H1 (cell line): ENCODE data around the gene SHQ1. TPM values are rescaled to one million over a fixed set of nuclear protein-coding genes. Genes with fewer than 3 reads are reported as not detected.

Experiments used
- CTCF ChIA-PET: fragments of 300-600 bp; sonication (Branson Sonifier 250); formaldehyde crosslinking; loops from one replicate; lab custom pipeline; 2021; ENCODE audit not compliant: partially characterized antibody; lab: Charles Lee
- POLR2A ChIA-PET: fragments of 300-600 bp; sonication (Branson Sonifier 250); formaldehyde crosslinking; loops from one replicate; lab custom pipeline; 2021; ENCODE audit warnings: inconsistent platforms; ENCODE audit not compliant: partially characterized antibody; lab: Charles Lee
- DNase-seq, 2 experiments: peaks; one replicate each; pipeline versions ENCODE4 v3.0.0 to v3.0.0-alpha.2; 2010 to 2022; ENCODE audit warnings: low spot score in 2 of 2, low read depth in 1 of 2, mixed read lengths in 1 of 2
- FAIRE-seq: peaks from 2 replicates; lab custom pipeline; 2011; peaks lifted over from hg19 to GRCh38; lab: Jason Lieb, UNC
- H2AFZ ChIP-seq: 2 replicates; pipeline ENCODE4 v1.8.1; 2012; ENCODE audit warnings: low read length, inconsistent platforms
- H2AK5ac ChIP-seq: 2 replicates; pipeline ENCODE4 v1.6.1; 2013; ENCODE audit warnings: low read depth, low read length
- H2BK120ac ChIP-seq: replicated peaks from 2 replicates; pipeline ENCODE3; 2013; ENCODE audit warnings: low read depth, low read length, inconsistent platforms
- H2BK12ac ChIP-seq: 2 replicates; pipeline ENCODE4 v1.6.1; 2013; ENCODE audit warnings: low read depth, low read length
- H2BK15ac ChIP-seq: 2 replicates; pipeline ENCODE4 v1.6.1; 2013; ENCODE audit warnings: low read length
- H2BK20ac ChIP-seq: 2 replicates; pipeline ENCODE4 v1.6.1; 2013; ENCODE audit warnings: low read length
- H2BK5ac ChIP-seq: 2 replicates; pipeline ENCODE4 v1.6.1; 2013; ENCODE audit warnings: low read depth, low read length
- H3K14ac ChIP-seq: 2 replicates; pipeline ENCODE4 v1.6.1; 2013; ENCODE audit warnings: inconsistent platforms; ENCODE audit not compliant: insufficient read length
- H3K18ac ChIP-seq: 2 replicates; pipeline ENCODE4 v1.6.1; 2013; ENCODE audit warnings: low read length; ENCODE audit errors: extremely low read depth
- H3K23ac ChIP-seq: 2 replicates; pipeline ENCODE4 v1.6.1; 2013; ENCODE audit warnings: inconsistent platforms; ENCODE audit not compliant: insufficient read length
- H3K23me2 ChIP-seq: 2 replicates; pipeline ENCODE4 v1.6.1; 2013; ENCODE audit warnings: low read depth, low read length
- H3K27ac ChIP-seq: 2 replicates; pipeline ENCODE4 v1.6.1; 2011; ENCODE audit warnings: low read depth, low read length, inconsistent platforms
- H3K27me3 ChIP-seq, 4 experiments: replicated peaks in 1 of 4; 1 replicate in 1 of 4; 2 replicates in 3 of 4; pipeline versions ENCODE4 v1.6.1 to v1.8.1; 2011 to 2013; ENCODE audit warnings: low read length in 3 of 4, mild to moderate bottlenecking in 3 of 4, inconsistent platforms in 2 of 4, mixed read lengths in 2 of 4, moderate library complexity in 1 of 4; ENCODE audit not compliant: control insufficient read depth in 3 of 4, insufficient read depth in 3 of 4; ENCODE audit errors: extremely low read depth in 1 of 4
- H3K36me3 ChIP-seq, 4 experiments: 2 replicates each; pipeline versions ENCODE4 v1.6.1 to v1.8.1; 2011 to 2013; ENCODE audit warnings: mild to moderate bottlenecking in 4 of 4, low read length in 3 of 4, moderate library complexity in 2 of 4, control low read depth in 1 of 4, inconsistent platforms in 1 of 4; ENCODE audit not compliant: insufficient read depth in 4 of 4, control insufficient read depth in 2 of 4
- H3K4ac ChIP-seq: replicated peaks from 2 replicates; pipeline ENCODE3; 2013; ENCODE audit warnings: low read length, low read depth, mixed read lengths, inconsistent platforms; ENCODE audit not compliant: insufficient read length
- H3K4me1 ChIP-seq, 4 experiments: replicated peaks in 1 of 4; 1 replicate in 1 of 4; 2 replicates in 3 of 4; pipeline versions ENCODE4 v1.6.1 to v1.8.1; 2011 to 2013; ENCODE audit warnings: low read length in 3 of 4, inconsistent platforms in 2 of 4, mixed read lengths in 1 of 4; ENCODE audit not compliant: insufficient read depth in 4 of 4, control insufficient read depth in 3 of 4
- H3K4me2 ChIP-seq, 2 experiments: 2 replicates each; pipeline versions ENCODE4 v1.6.1 to v1.8.1; 2011 to 2013; ENCODE audit warnings: low read depth in 2 of 2, low read length in 2 of 2, control low read depth in 1 of 2, inconsistent platforms in 1 of 2, mild to moderate bottlenecking in 1 of 2; ENCODE audit not compliant: insufficient read depth in 1 of 2
- H3K4me3 ChIP-seq, 4 experiments: fragments of 200-600, 300-600 bp in 1 of 4; sonication (generic), shearing (Covaris generic), sonication (Bioruptor Twin) in 1 of 4; 2 replicates each; pipeline versions ENCODE4 v1.5.1 to v1.8.1; 2011 to 2016; ENCODE audit warnings: low read length in 4 of 4, low read depth in 3 of 4, control low read depth in 2 of 4, inconsistent platforms in 2 of 4, mild to moderate bottlenecking in 2 of 4, mixed read lengths in 1 of 4, moderate library complexity in 1 of 4; ENCODE audit not compliant: insufficient read depth in 2 of 4; ENCODE audit errors: extremely low read depth in 1 of 4
- H3K56ac ChIP-seq: replicated peaks from 2 replicates; pipeline ENCODE3; 2013; ENCODE audit warnings: low read depth, mild to moderate bottlenecking, mixed read lengths, low read length, inconsistent platforms; ENCODE audit not compliant: insufficient read length
- H3K79me1 ChIP-seq: 2 replicates; pipeline ENCODE4 v1.6.1; 2013; ENCODE audit warnings: low read depth, low read length, control low read depth
- H3K79me2 ChIP-seq, 2 experiments: 2 replicates each; pipeline versions ENCODE4 v1.6.1 to v1.8.1; 2012 to 2013; ENCODE audit warnings: low read length in 2 of 2, mild to moderate bottlenecking in 2 of 2, inconsistent platforms in 1 of 2; ENCODE audit not compliant: insufficient read depth in 2 of 2, control insufficient read depth in 1 of 2
- H3K9ac ChIP-seq, 4 experiments: replicated peaks in 1 of 4; 1 replicate in 1 of 4; 2 replicates in 3 of 4; pipeline versions ENCODE4 v1.6.1 to v1.8.1; 2011 to 2013; ENCODE audit warnings: low read depth in 3 of 4, low read length in 3 of 4, control low read depth in 2 of 4, mild to moderate bottlenecking in 2 of 4, moderate library complexity in 2 of 4, inconsistent platforms in 1 of 4; ENCODE audit errors: extremely low read depth in 1 of 4
- H3K9me3 ChIP-seq, 2 experiments: 2 replicates each; pipeline versions ENCODE4 v1.6.1 to v1.8.1; 2012 to 2013; ENCODE audit warnings: mild to moderate bottlenecking in 2 of 2, moderate library complexity in 2 of 2, control low read depth in 1 of 2, inconsistent platforms in 1 of 2, low read depth in 1 of 2, low read length in 1 of 2, mixed read lengths in 1 of 2; ENCODE audit not compliant: insufficient read depth in 2 of 2
- H4K20me1 ChIP-seq, 2 experiments: replicated peaks in 1 of 2; 2 replicates each; pipeline versions ENCODE3 to v1.8.1; 2011 to 2013; ENCODE audit warnings: inconsistent platforms in 2 of 2, low read length in 2 of 2, mild to moderate bottlenecking in 1 of 2; ENCODE audit not compliant: insufficient read depth in 2 of 2, control insufficient read depth in 1 of 2
- H4K5ac ChIP-seq: 2 replicates; pipeline ENCODE4 v1.6.1; 2013; ENCODE audit warnings: low read length, low read depth, mixed read lengths, inconsistent platforms; ENCODE audit not compliant: insufficient read length
- H4K8ac ChIP-seq: 2 replicates; pipeline ENCODE4 v1.8.0; 2013; ENCODE audit warnings: mild to moderate bottlenecking, moderate library complexity, low read length, inconsistent platforms; ENCODE audit not compliant: insufficient read depth; ENCODE audit errors: extremely low read depth
- H4K91ac ChIP-seq: replicated peaks from 2 replicates; pipeline ENCODE3; 2013; ENCODE audit warnings: low read length, mixed read lengths, inconsistent platforms; ENCODE audit not compliant: insufficient read length
- CTCF ChIP-seq, 3 experiments: IDR thresholded peaks; 1 replicate in 2 of 3; 2 replicates in 1 of 3; pipeline versions ENCODE4 v1.5.1 to v1.6.1; 2011; ENCODE audit warnings: low read length in 3 of 3, mild to moderate bottlenecking in 3 of 3, inconsistent platforms in 2 of 3, low read depth in 1 of 3, moderate library complexity in 1 of 3; ENCODE audit not compliant: insufficient read depth in 1 of 3; ENCODE audit errors: control extremely low read depth in 1 of 3
- E2F6 ChIP-seq: IDR thresholded peaks from 2 replicates; pipeline ENCODE4 v1.6.1; 2012; ENCODE audit warnings: inconsistent platforms
- KDM1A ChIP-seq: fragments of 200-600, 300-600 bp; sonication (generic); IDR thresholded peaks from 2 replicates; pipeline ENCODE4 v1.7.1; 2016; ENCODE audit warnings: mild to moderate bottlenecking, low read length, borderline replicate concordance
- MAFK ChIP-seq: IDR thresholded peaks from 2 replicates; pipeline ENCODE4 v1.6.1; 2012; ENCODE audit warnings: low read depth, mild to moderate bottlenecking, improper control_type of control experiment, low read length
- POLR2A ChIP-seq, 2 experiments: IDR thresholded peaks; 1 replicate in 1 of 2; 2 replicates in 1 of 2; pipeline ENCODE4 v1.6.1; 2011; ENCODE audit warnings: low read depth in 2 of 2, low read length in 2 of 2, mild to moderate bottlenecking in 2 of 2; ENCODE audit errors: control extremely low read depth in 1 of 2
- POLR2AphosphoS5 ChIP-seq: IDR thresholded peaks from 2 replicates; pipeline ENCODE4 v1.6.1; 2011; ENCODE audit warnings: low read depth, low read length
- POU5F1 ChIP-seq: IDR thresholded peaks from 2 replicates; pipeline ENCODE4 v1.6.1; 2011; ENCODE audit warnings: low read depth, mild to moderate bottlenecking, low read length, moderate library complexity
- SIRT6 ChIP-seq: IDR thresholded peaks from one replicate; pipeline ENCODE4 v1.7.1; 2012; ENCODE audit warnings: low read length, inconsistent platforms
- SP2 ChIP-seq: IDR thresholded peaks from 2 replicates; pipeline ENCODE4 v1.6.1; 2012; ENCODE audit warnings: mild to moderate bottlenecking, low read length, inconsistent platforms
- SP4 ChIP-seq: IDR thresholded peaks from 2 replicates; pipeline ENCODE4 v1.6.1; 2012; ENCODE audit warnings: low read length, inconsistent platforms
- TAF7 ChIP-seq: optimal IDR thresholded peaks from 2 replicates; pipeline ENCODE3; 2011; ENCODE audit warnings: low read depth, mild to moderate bottlenecking, inconsistent platforms, low read length, moderate library complexity, borderline replicate concordance
- WGBS, 2 experiments: shearing (Covaris generic) in 1 of 2; methylation state at CpG; one replicate each; pipeline versions ENCODE4 v1.1.6 to v1.1.7; 2013 to 2015; ENCODE audit warnings: low lambda C conversion rate in 2 of 2, mixed read lengths in 2 of 2, inconsistent platforms in 1 of 2, low coverage in 1 of 2, missing lambda C conversion rate in 1 of 2; ENCODE audit not compliant: insufficient replicate concordance in 2 of 2, insufficient coverage in 1 of 2, insufficient read length in 1 of 2; ENCODE audit errors: extremely low coverage in 1 of 2, missing lambda C conversion rate in 1 of 2; 5-methylcytosine and 5-hydroxymethylcytosine counted together
- polyA plus RNA-seq, 7 experiments: library from polyadenylated mRNA; depleted of rRNA in 3 of 7; stranded (reverse) in 5 of 7; unstranded in 2 of 7; fragments of >200 nt in 5 of 7; fragments of 200-250 nt in 2 of 7; gene quantifications; 1 replicate in 5 of 7; 2 replicates in 1 of 7; 4 replicates in 1 of 7; pipeline versions ENCODE4 v1.2.1 to v1.2.3, GENCODE V29; 2011 to 2013; ENCODE audit warnings: missing spikeins in 2 of 7, mixed read lengths in 2 of 7
- total RNA-seq: library from RNA; stranded (reverse); fragmentation: NEBNext Ultra II Directional; extraction: Animal tissue kit (Norgen Biotek cat#: 25700); gene quantifications from 2 replicates; pipeline ENCODE4 v1.2.1, GENCODE V29; 2021

Gene SHQ1
- total and polyA plus RNA-seq, 2 of the 8 experiments (the other 6 are each of a cell fraction or from before 2014, with no cell fraction given): 10.7 to 34.4 TPM

- CTCF ChIA-PET: interaction anchor here (0.8 to 2.1 kb wide), 4 partner anchors 37 to 148 kb away, joined by 3 to 8 read pairs (median 4); no protein-coding TSS in a partner anchor
- WGBS, 2 experiments: 94% methylated on average over 4 of the region's 4 CpGs; no CpG with 5 or more reads in 1 of the 2 experiments
Measured at GRCh38 chr3:72702997-72703396, 145.2 kb downstream of the SHQ1 start.

More at GRCh38 chr3:72702997-72703396, 145.2 kb downstream of the SHQ1 start:
- Histone ChIP-seq H3K9ac (no peak overlapping the region), H3K4ac (no peak overlapping the region), H3K23ac (no peak overlapping the region), H2BK12ac (no peak overlapping the region), H2BK20ac (no peak overlapping the region), H3K9me3 (no peaks in the 10 kb centered on the region), H2BK15ac (no peak overlapping the region), H3K23me2 (no peaks in the 10 kb centered on the region), H2BK5ac (no peak overlapping the region), H3K4me2 (no peak overlapping the region), H4K8ac (no peak overlapping the region), H3K56ac (no peak overlapping the region), H3K79me2 (no peaks in the 10 kb centered on the region), H3K4me1 (peaks cover 0 to 4% (median under 1%) of the 10 kb centered on the region in 4 experiments; a peak in 2 of 7 replicates), H2AK5ac (no peak overlapping the region), H2AFZ (no peak overlapping the region), H3K27ac (no peak overlapping the region), H4K20me1 (no peaks in the 10 kb centered on the region), H4K91ac (no peak overlapping the region), H3K27me3 (no peaks in the 10 kb centered on the region; a peak in 1 of 7 replicates), H3K14ac (no peak overlapping the region), H2BK120ac (no peak overlapping the region), H3K79me1 (no peaks in the 10 kb centered on the region), H3K4me3 (no peak overlapping the region), H3K18ac (no peak overlapping the region), H3K36me3 (no peaks in the 10 kb centered on the region), H4K5ac (no peak overlapping the region)
- POLR2A ChIA-PET: no interaction called here
- TF ChIP-seq TAF7 (no peak), POLR2A (IDR thresholded peaks at IDR 0.05; ENCODE audit: control extremely low read depth in 1 of 2, low read depth in 2 of 2, low read length in 2 of 2) (no peak), SP2 (no peak), MAFK (no peak), POU5F1 (no peak), E2F6 (no peak), CTCF (IDR thresholded peaks at IDR 0.05; ENCODE audit: control extremely low read depth in 1 of 3, insufficient read depth in 1 of 3, low read depth in 1 of 3, low read length in 3 of 3) (no peak), SIRT6 (no peak), POLR2AphosphoS5 (no peak), SP4 (no peak), KDM1A (no peak)
- FAIRE-seq (no peak), DNase-seq (no peak)
